Measurements from ENCODE around the gene PFKP. TPM values are rescaled to one million over a fixed set of nuclear protein-coding genes. Genes with fewer than 3 reads are reported as not detected.
A peak's percentile ranks its signal among the peaks of the same experiment; 100 is the strongest.

PFKP gene
- total RNA-seq, 1 donor from 2014 or later, result 361 TPM

DNA sequence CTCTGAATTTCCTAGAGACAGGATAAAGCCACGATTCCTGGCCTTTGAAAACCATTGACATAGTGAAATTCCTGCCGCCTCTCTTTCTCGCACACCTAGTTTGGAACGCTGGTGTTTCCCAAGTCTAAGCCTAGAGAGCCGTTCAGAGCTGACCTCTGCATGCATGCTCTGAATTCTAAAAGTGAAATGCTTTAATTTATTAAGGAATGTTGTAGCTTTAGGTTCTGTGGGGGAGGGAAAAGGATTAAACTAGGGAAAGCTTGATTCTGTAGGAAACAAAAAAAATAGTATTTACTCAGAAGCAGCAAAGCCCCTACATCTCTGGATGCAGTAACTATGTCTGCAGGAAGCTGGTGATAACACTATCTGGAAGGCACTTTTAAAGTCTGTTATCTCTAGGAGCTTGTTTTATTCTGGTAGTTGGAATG lies 27.3 kb downstream of the PFKP start:
- H3K4me2 ChIP-seq (ENCODE audit: low read length), result peak overlapping the region; percentile 78
- peak overlapping the region; percentile 2 for H3K4me3 Mint-ChIP-seq (ENCODE audit: unreplicated experiment)
- peak overlapping the region; percentile 93 for H3K27ac Mint-ChIP-seq (ENCODE audit: unreplicated experiment)
- H3K4me1 Mint-ChIP-seq (ENCODE audit: low read depth, unreplicated experiment), result peaks cover 78% of the 10 kb centered on the region
- no peak overlapping the region for H2AFZ ChIP-seq (ENCODE audit: low read depth, low read length)
- peak overlapping the region; percentile 96 for H3K27ac ChIP-seq (ENCODE audit: low read depth, low read length)
- H3K9me3 ChIP-seq (ENCODE audit: insufficient read depth, low read depth, low read length), result no peaks in the 10 kb centered on the region
- H3K79me2 ChIP-seq (ENCODE audit: insufficient read depth, low read length), result peaks cover 69% of the 10 kb centered on the region
- H3K27me3 Mint-ChIP-seq (ENCODE audit: low read depth, unreplicated experiment), result no peaks in the 10 kb centered on the region
- no peaks in the 10 kb centered on the region for H3K9me3 Mint-ChIP-seq (ENCODE audit: unreplicated experiment)
- H4K20me1 ChIP-seq (ENCODE audit: insufficient read depth, low read length), result no peaks in the 10 kb centered on the region
- H3K36me3 ChIP-seq (ENCODE audit: insufficient read depth, low read length), result peaks cover 3% of the 10 kb centered on the region
- H3K36me3 Mint-ChIP-seq (ENCODE audit: low read depth, unreplicated experiment), result peaks cover 19% of the 10 kb centered on the region
- FAIRE-seq (no peak), DNase-seq (ENCODE audit: low read depth) (peak; percentile 41)
- TF ChIP-seq, protein P1, sequence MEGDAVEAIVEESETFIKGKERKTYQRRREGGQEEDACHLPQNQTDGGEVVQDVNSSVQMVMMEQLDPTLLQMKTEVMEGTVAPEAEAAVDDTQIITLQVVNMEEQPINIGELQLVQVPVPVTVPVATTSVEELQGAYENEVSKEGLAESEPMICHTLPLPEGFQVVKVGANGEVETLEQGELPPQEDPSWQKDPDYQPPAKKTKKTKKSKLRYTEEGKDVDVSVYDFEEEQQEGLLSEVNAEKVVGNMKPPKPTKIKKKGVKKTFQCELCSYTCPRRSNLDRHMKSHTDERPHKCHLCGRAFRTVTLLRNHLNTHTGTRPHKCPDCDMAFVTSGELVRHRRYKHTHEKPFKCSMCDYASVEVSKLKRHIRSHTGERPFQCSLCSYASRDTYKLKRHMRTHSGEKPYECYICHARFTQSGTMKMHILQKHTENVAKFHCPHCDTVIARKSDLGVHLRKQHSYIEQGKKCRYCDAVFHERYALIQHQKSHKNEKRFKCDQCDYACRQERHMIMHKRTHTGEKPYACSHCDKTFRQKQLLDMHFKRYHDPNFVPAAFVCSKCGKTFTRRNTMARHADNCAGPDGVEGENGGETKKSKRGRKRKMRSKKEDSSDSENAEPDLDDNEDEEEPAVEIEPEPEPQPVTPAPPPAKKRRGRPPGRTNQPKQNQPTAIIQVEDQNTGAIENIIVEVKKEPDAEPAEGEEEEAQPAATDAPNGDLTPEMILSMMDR (IDR thresholded peaks at IDR 0.05; ENCODE audit: insufficient read depth, low read depth, low read length), result no peak
- no peak for TF ChIP-seq EZH2 (IDR thresholded peaks at IDR 0.05; ENCODE audit: insufficient read depth, low read length)
- no peaks in the 10 kb centered on the region for H3K27me3 ChIP-seq (ENCODE audit: insufficient read depth, low read length)
- H3K4me1 ChIP-seq (ENCODE audit: insufficient read depth, low read length), result peaks cover 63% of the 10 kb centered on the region
- H3K4me3 ChIP-seq (ENCODE audit: insufficient read depth, low read depth, low read length), result peak overlapping the region; percentile 40
- peak overlapping the region; percentile 74 for H3K9ac ChIP-seq (ENCODE audit: low read length)

DNA sequence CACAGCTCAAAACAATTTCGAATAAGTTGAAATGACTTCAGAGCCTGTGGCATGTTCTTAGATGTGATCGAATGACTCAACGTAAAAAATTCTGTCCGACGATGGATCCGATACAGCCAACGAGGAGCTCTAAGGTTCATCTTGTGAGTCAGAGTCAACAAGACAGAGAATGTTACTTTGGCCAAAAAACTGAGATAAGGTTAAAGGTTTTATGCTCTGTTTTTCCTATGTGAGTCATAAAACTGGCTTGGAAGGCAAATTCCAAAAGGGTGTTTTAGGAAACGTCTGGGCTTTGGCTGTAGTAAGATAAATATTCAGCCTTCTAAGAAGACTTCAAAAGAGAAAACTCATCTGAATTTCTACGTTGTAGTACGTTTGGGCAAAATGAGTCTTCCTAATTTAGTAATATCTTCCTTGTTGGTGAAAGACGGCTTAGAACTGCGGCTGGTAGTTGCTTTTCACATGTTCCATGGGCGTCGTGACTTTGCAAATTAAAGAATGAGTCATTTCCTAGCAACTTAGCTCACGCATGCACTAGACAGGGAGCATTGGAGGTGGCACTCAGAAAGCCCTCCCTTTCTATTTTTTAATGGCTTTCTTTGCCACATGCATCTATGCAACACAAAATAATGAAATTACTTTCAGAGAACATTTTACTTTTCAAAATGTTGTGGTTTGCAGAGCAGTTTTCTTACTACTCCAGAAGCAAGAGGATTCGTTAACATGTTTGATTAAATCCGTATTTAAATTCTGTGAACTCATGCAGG lies 28.2 kb downstream of the PFKP start:
- Histone ChIP-seq H3K27ac (ENCODE audit: low read depth, low read length) (peak overlapping the region; percentile 96), H3K9ac (ENCODE audit: low read length) (peak overlapping the region; percentile 75), H3K4me3 (ENCODE audit: insufficient read depth, low read depth, low read length) (peak overlapping the region; percentile 40), H4K20me1 (ENCODE audit: insufficient read depth, low read length) (no peaks in the 10 kb centered on the region), H2AFZ (ENCODE audit: low read depth, low read length) (no peak overlapping the region), H3K4me2 (ENCODE audit: low read length) (peak overlapping the region; percentile 78), H3K27me3 (ENCODE audit: insufficient read depth, low read length) (no peaks in the 10 kb centered on the region), H3K9me3 (ENCODE audit: insufficient read depth, low read depth, low read length) (no peaks in the 10 kb centered on the region), H3K79me2 (ENCODE audit: insufficient read depth, low read length) (peaks cover 69% of the 10 kb centered on the region), H3K36me3 (ENCODE audit: insufficient read depth, low read length) (peaks cover 12% of the 10 kb centered on the region), H3K4me1 (ENCODE audit: insufficient read depth, low read length) (peaks cover 57% of the 10 kb centered on the region)
- TF ChIP-seq, protein P1 (IDR thresholded peaks at IDR 0.05; ENCODE audit: insufficient read depth, low read depth, low read length), result no peak
- no peak for TF ChIP-seq EZH2 (IDR thresholded peaks at IDR 0.05; ENCODE audit: insufficient read depth, low read length)
- DNase-seq (ENCODE audit: low read depth), result peak; percentile 100
- FAIRE-seq, result peak; percentile 55
- Mint-ChIP-seq H3K4me1 (ENCODE audit: low read depth, unreplicated experiment) (peaks cover 76% of the 10 kb centered on the region), H3K36me3 (ENCODE audit: low read depth, unreplicated experiment) (peaks cover 23% of the 10 kb centered on the region), H3K27ac (ENCODE audit: unreplicated experiment) (peak overlapping the region; percentile 93), H3K4me3 (ENCODE audit: unreplicated experiment) (peak overlapping the region; percentile 1), H3K27me3 (ENCODE audit: low read depth, unreplicated experiment) (no peaks in the 10 kb centered on the region), H3K9me3 (ENCODE audit: unreplicated experiment) (no peaks in the 10 kb centered on the region)

DNA sequence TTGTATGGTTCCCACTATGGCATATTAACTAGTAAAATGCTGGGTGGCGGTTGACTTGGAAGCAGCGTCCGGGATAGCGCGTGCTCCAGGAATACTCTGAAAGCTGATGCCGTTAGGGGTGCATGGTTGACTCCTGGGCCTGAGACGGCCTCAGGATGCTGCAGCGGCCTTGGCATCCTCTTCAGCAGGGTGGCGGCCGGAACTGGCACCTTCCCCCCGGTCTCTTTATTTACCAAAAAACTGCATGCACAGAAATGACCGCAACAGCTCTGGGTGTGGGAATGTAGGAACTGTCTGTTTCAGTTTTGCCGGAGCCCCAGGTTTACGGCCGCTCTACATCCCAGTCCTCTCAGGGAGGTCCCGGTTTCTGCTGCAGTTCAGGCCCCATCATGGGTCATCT lies 28.8 kb downstream of the PFKP start:
- no peak overlapping the region for H2AFZ ChIP-seq (ENCODE audit: low read depth, low read length)
- peaks cover 74% of the 10 kb centered on the region for H3K79me2 ChIP-seq (ENCODE audit: insufficient read depth, low read length)
- H3K27ac Mint-ChIP-seq (ENCODE audit: unreplicated experiment), result peak overlapping the region; percentile 93

More for the DNA sequence above, 28.8 kb downstream of the PFKP start:
- FAIRE-seq (no peak), DNase-seq (ENCODE audit: low read depth) (peak; percentile 27)
- Histone ChIP-seq H3K4me3 (ENCODE audit: insufficient read depth, low read depth, low read length) (peak overlapping the region; percentile 11), H3K27me3 (ENCODE audit: insufficient read depth, low read length) (no peaks in the 10 kb centered on the region), H3K36me3 (ENCODE audit: insufficient read depth, low read length) (peaks cover 18% of the 10 kb centered on the region), H4K20me1 (ENCODE audit: insufficient read depth, low read length) (no peaks in the 10 kb centered on the region), H3K9me3 (ENCODE audit: insufficient read depth, low read depth, low read length) (no peaks in the 10 kb centered on the region), H3K9ac (ENCODE audit: low read length) (peak overlapping the region; percentile 75), H3K27ac (ENCODE audit: low read depth, low read length) (peak overlapping the region; percentile 96), H3K4me2 (ENCODE audit: low read length) (peak overlapping the region; percentile 69), H3K4me1 (ENCODE audit: insufficient read depth, low read length) (peaks cover 51% of the 10 kb centered on the region)
- Mint-ChIP-seq H3K4me1 (ENCODE audit: low read depth, unreplicated experiment) (peaks cover 70% of the 10 kb centered on the region), H3K9me3 (ENCODE audit: unreplicated experiment) (no peaks in the 10 kb centered on the region), H3K4me3 (ENCODE audit: unreplicated experiment) (peak overlapping the region; percentile 22), H3K36me3 (ENCODE audit: low read depth, unreplicated experiment) (peaks cover 23% of the 10 kb centered on the region), H3K27me3 (ENCODE audit: low read depth, unreplicated experiment) (no peaks in the 10 kb centered on the region)
- TF ChIP-seq, protein P1 (IDR thresholded peaks at IDR 0.05; ENCODE audit: insufficient read depth, low read depth, low read length), result no peak
- TF ChIP-seq EZH2 (IDR thresholded peaks at IDR 0.05; ENCODE audit: insufficient read depth, low read length), result no peak

Data from astrocyte (in vitro differentiated cells and primary cell).